HFFc6 (cell line): ENCODE results near the gene LRP2. TPM values are rescaled to one million over a fixed set of nuclear protein-coding genes. Genes with fewer than 3 reads are reported as not detected.
A peak's percentile ranks its signal among the peaks of the same experiment; 100 is the strongest.

Experiments used
- DNase-seq: peaks from one replicate; pipeline ENCODE4 v3.0.0-alpha.2; 2018
- H3K27ac Mint-ChIP-seq: 2 replicates; pipeline ENCODE4 v1.8.0; 2020; ENCODE audit warnings: mild to moderate bottlenecking, mixed read lengths
- H3K27me3 Mint-ChIP-seq: 2 replicates; pipeline ENCODE4 v1.8.0; 2021; ENCODE audit warnings: mild to moderate bottlenecking, moderate library complexity, mixed read lengths; ENCODE audit not compliant: insufficient read depth
- H3K36me3 Mint-ChIP-seq: 2 replicates; pipeline ENCODE4 v1.8.0; 2021; ENCODE audit warnings: low read depth, mixed read lengths
- H3K4me1 Mint-ChIP-seq: 2 replicates; pipeline ENCODE4 v1.8.0; 2020; ENCODE audit warnings: low read depth, mixed read lengths
- H3K4me3 Mint-ChIP-seq: 2 replicates; pipeline ENCODE4 v1.8.0; 2020; ENCODE audit warnings: mild to moderate bottlenecking, moderate library complexity, mixed read lengths
- H3K9me3 Mint-ChIP-seq: 2 replicates; pipeline ENCODE4 v1.8.0; 2020; ENCODE audit warnings: mild to moderate bottlenecking, mixed read lengths
- total RNA-seq, 6 experiments: library from RNA; stranded (reverse); fragmentation: NEBNext Ultra II Directional; extraction: Animal tissue kit (Norgen Biotek cat#: 25700); gene quantifications; 2 replicates in 1 of 6; 3 replicates in 5 of 6; pipeline ENCODE4 v1.2.3, GENCODE V29; 2021
- TF ChIP-seq, protein P1 (sequence below): fragments of 200-600 bp; sonication (generic); IDR thresholded peaks from 2 replicates; pipeline ENCODE4 v1.5.0; 2021; ENCODE audit warnings: antibody characterized with exemption, mild to moderate bottlenecking

Gene LRP2
- total RNA-seq, 6 experiments from 2014 or later, result not detected

DNA sequence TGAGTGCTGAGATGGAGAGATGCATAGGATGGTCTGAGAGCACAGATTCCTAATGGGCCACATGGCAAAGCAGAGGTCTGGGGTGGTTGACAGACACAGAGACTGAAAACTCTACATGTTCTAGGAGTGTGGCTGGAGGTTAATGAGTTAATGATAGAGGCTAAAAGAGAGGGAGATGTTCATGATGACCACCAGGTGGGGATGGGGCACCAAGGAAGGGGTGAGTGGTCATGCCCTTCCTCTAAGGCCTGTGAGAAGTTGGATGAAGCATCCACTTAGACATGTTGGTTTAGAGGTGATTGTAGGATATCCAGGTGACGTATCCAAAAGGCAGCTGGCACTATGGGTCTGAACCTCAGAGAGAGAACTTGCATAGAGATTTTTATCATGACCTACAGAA is 102.1 kb downstream of the LRP2 start:
- Mint-ChIP-seq H3K27ac (no peak overlapping the region), H3K36me3 (no peaks in the 10 kb centered on the region), H3K9me3 (peaks cover 14% of the 10 kb centered on the region), H3K4me3 (no peak overlapping the region), H3K4me1 (no peaks in the 10 kb centered on the region), H3K27me3 (no peaks in the 10 kb centered on the region)
- no peak for DNase-seq
- TF ChIP-seq, protein P1, sequence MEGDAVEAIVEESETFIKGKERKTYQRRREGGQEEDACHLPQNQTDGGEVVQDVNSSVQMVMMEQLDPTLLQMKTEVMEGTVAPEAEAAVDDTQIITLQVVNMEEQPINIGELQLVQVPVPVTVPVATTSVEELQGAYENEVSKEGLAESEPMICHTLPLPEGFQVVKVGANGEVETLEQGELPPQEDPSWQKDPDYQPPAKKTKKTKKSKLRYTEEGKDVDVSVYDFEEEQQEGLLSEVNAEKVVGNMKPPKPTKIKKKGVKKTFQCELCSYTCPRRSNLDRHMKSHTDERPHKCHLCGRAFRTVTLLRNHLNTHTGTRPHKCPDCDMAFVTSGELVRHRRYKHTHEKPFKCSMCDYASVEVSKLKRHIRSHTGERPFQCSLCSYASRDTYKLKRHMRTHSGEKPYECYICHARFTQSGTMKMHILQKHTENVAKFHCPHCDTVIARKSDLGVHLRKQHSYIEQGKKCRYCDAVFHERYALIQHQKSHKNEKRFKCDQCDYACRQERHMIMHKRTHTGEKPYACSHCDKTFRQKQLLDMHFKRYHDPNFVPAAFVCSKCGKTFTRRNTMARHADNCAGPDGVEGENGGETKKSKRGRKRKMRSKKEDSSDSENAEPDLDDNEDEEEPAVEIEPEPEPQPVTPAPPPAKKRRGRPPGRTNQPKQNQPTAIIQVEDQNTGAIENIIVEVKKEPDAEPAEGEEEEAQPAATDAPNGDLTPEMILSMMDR, result no peak

DNA sequence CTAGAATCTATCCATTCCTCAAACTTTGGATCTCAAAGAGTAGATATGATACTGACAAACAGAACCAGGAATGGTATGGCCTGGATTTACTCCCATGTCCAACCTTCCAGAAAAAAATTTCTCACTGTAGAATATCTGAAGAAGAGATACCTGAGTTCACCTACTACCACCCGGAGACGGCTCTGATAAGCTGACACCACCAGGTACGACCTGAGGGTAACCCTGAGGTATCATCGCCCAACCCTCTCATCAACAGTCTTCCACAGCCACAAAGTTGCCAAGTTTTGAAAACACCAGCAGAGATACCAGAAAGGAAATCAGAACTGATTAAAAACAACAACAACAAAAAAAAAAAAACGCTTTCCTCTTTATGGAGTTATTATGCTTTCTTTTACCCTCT is 102.9 kb downstream of the LRP2 start:
- H3K27ac Mint-ChIP-seq, result no peak overlapping the region
- H3K27me3 Mint-ChIP-seq, result no peaks in the 10 kb centered on the region
- no peak overlapping the region for H3K4me3 Mint-ChIP-seq

GRCh38 chr2:169258045-169258601 is 104.2 kb downstream of the LRP2 start:
- no peak overlapping the region for H3K4me3 Mint-ChIP-seq
- DNase-seq, result no peak
- H3K9me3 Mint-ChIP-seq, result peaks cover 7% of the 10 kb centered on the region
- no peaks in the 10 kb centered on the region for H3K36me3 Mint-ChIP-seq
- TF ChIP-seq, protein P1, result no peak
- no peak overlapping the region for H3K27ac Mint-ChIP-seq
- H3K4me1 Mint-ChIP-seq, result no peaks in the 10 kb centered on the region
- no peaks in the 10 kb centered on the region for H3K27me3 Mint-ChIP-seq

More for the DNA sequence above, 102.9 kb downstream of the LRP2 start:
- TF ChIP-seq, protein P1, result no peak
- no peaks in the 10 kb centered on the region for H3K4me1 Mint-ChIP-seq
- DNase-seq, result no peak
- H3K36me3 Mint-ChIP-seq, result no peaks in the 10 kb centered on the region
- H3K9me3 Mint-ChIP-seq, result peaks cover 7% of the 10 kb centered on the region

GRCh38 chr2:169254774-169255173 is 107.6 kb downstream of the LRP2 start:
- H3K36me3 Mint-ChIP-seq, result no peaks in the 10 kb centered on the region
- no peaks in the 10 kb centered on the region for H3K4me1 Mint-ChIP-seq
- no peak overlapping the region for H3K4me3 Mint-ChIP-seq
- no peaks in the 10 kb centered on the region; the same call in none of the 2 replicates for H3K9me3 Mint-ChIP-seq
- no peak overlapping the region for H3K27ac Mint-ChIP-seq
- H3K27me3 Mint-ChIP-seq, result no peaks in the 10 kb centered on the region
- peak; percentile 2 for DNase-seq
- TF ChIP-seq, protein P1, result no peak

- TF ChIP-seq, protein P1, result no peak
These were observed 115.1 kb downstream of the LRP2 start for GRCh38 chr2:169247211-169247610.

GRCh38 chr2:169240405-169240804 is 121.9 kb downstream of the LRP2 start:
- Mint-ChIP-seq H3K4me3 (no peak overlapping the region), H3K4me1 (no peaks in the 10 kb centered on the region), H3K9me3 (peaks cover 27% of the 10 kb centered on the region), H3K36me3 (no peaks in the 10 kb centered on the region), H3K27ac (no peak overlapping the region), H3K27me3 (no peaks in the 10 kb centered on the region; the same call in 1 of the 2 replicates)
- DNase-seq, result no peak
- TF ChIP-seq, protein P1, result no peak

More at GRCh38 chr2:169247211-169247610, 115.1 kb downstream of the LRP2 start:
- H3K9me3 Mint-ChIP-seq, result peaks cover 4% of the 10 kb centered on the region
- no peak overlapping the region for H3K4me3 Mint-ChIP-seq
- no peak overlapping the region for H3K27ac Mint-ChIP-seq
- H3K36me3 Mint-ChIP-seq, result no peaks in the 10 kb centered on the region; the same call in 1 of the 2 replicates
- no peaks in the 10 kb centered on the region for H3K27me3 Mint-ChIP-seq
- DNase-seq, result no peak
- H3K4me1 Mint-ChIP-seq, result no peaks in the 10 kb centered on the region
